ENCODE data around the gene ASTN2. TPM values are rescaled to one million over a fixed set of nuclear protein-coding genes. Genes with fewer than 3 reads are reported as not detected.
A peak's percentile ranks its signal among the peaks of the same experiment; 100 is the strongest.

ASTN2 gene
- total RNA-seq, 1 experiment from 2014 or later = 8.0 TPM

GRCh38 chr9:116494815-116495634 is 919.8 kb downstream of the ASTN2 start:
- 0 out of 2 replicates have a peak, but pooled peaks cover 2% of the 10 kb centered on the region for H3K9me3 ChIP-seq
- no peaks in the 10 kb centered on the region for H3K27me3 ChIP-seq
- no peak overlapping the region for H3K4me3 ChIP-seq
- no peak for DNase-seq
- no peaks in the 10 kb centered on the region for H3K36me3 ChIP-seq

DNA sequence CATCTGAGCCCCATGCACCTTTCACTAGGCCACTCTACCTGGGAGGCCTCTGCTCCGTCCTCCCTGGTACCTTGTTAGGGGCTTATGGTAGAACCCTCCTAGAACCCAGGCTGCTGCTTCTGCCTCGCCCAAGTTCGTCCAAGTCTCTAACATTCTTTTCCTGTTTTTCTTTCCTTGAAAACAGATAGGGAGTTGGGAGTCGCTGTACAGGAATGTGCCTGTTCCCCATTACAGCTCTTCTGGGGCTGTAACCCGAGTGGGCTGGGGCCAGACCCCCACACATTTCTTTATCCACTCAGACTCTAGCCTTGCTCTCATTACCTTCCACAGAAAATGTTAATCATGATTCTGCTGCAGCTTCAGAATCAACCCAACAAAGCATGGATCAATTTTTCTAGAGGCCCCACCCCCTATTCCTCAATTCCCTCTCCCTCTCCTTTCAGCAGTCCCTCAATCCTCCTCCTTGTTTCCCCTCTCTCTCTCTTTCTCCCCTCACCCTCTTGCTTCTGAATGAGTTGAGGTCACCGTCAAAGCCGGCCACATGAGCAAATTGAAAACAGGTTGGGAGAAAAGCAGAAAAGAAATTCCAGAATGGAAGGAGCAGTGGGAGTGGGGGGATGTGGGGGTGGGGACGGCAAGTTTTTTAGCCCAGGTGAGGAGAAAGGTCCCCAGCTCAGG is 921.5 kb downstream of the ASTN2 start:
- no peaks in the 10 kb centered on the region for H3K36me3 ChIP-seq
- no peak for DNase-seq
- no peak overlapping the region for H3K4me3 ChIP-seq
- 0 out of 2 replicates have a peak, but pooled peaks cover 2% of the 10 kb centered on the region for H3K9me3 ChIP-seq
- no peaks in the 10 kb centered on the region for H3K27me3 ChIP-seq

GRCh38 chr9:116491659-116492058 is 923.2 kb downstream of the ASTN2 start:
- no peak for DNase-seq
- 0 out of 2 replicates have a peak, but pooled peaks cover 2% of the 10 kb centered on the region for H3K9me3 ChIP-seq
- no peaks in the 10 kb centered on the region for H3K27me3 ChIP-seq
- H3K36me3 ChIP-seq = no peaks in the 10 kb centered on the region
- no peak overlapping the region for H3K4me3 ChIP-seq

DNA sequence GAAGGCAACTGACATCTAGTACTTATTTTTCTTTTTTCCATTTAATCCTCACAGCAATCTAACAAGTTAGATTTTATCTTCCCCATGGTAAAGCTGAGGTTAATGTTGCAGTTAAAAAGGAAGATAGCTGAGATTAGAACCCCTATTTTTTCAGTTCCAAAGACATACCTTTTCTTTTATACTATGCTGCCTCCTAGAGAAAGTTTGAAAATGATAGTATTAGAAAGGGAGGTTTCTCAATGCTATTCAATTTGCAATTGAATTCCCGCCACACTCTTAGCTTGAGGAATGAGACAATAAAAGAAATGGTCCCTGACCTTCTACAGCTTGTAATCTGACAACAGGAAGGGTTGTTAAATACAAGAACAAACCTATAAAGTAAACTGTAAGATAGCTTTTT is 923.6 kb downstream of the ASTN2 start:
- no peak overlapping the region for H3K4me3 ChIP-seq
- H3K36me3 ChIP-seq = no peaks in the 10 kb centered on the region
- H3K9me3 ChIP-seq = 0 out of 2 replicates have a peak, but pooled peaks cover 2% of the 10 kb centered on the region
- no peaks in the 10 kb centered on the region for H3K27me3 ChIP-seq
- DNase-seq = no peak

DNA sequence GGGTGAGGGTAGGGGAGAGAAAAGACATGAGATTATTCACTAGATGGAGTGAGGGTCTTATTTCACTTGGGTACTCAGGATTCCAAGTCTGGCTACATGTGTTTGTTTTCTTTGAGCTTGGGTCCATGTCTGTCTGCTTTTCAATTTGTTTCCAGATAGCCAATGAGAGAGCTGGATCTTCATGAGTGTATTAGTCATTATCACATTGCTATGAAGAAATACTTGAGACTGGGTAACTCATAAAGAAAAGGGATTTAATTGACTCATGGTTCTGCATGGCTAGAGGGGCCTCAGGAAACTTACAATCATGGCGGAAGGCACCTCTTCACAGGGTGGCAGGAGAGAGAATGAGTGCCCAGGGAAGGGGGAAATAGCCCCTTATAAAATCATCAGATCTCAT is 924.5 kb downstream of the ASTN2 start:
- no peak for DNase-seq

DNA sequence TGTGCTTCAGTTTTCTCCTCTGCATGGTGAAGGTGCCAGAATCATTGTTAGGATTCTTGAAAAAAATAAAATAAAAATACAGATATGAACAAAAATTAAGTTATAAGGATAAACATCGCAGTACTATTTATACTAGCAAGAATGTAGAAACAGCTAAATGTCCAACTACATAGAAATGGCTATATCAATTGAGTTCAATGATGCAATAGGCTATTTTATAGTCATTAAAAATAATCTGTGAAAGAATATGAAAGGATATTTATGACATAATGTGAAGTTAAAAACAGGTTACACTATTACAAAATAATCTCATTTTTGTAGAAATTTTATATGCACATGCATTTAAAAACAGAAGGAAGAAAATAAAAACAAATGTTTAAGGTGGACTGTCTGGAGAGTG is 926.5 kb downstream of the ASTN2 start:
- Histone ChIP-seq H3K27me3 (no peaks in the 10 kb centered on the region), H3K9me3 (no peaks in the 10 kb centered on the region), H3K36me3 (no peaks in the 10 kb centered on the region), H3K4me3 (no peak overlapping the region)
- DNase-seq = no peak

More for the DNA sequence above, 924.5 kb downstream of the ASTN2 start:
- H3K4me3 ChIP-seq = no peak overlapping the region
- H3K36me3 ChIP-seq = no peaks in the 10 kb centered on the region
- 0 out of 2 replicates have a peak, but pooled peaks cover 2% of the 10 kb centered on the region for H3K9me3 ChIP-seq
- no peaks in the 10 kb centered on the region for H3K27me3 ChIP-seq

- no peak for DNase-seq
- Histone ChIP-seq H3K4me3 (no peak overlapping the region), H3K36me3 (no peaks in the 10 kb centered on the region), H3K27me3 (no peaks in the 10 kb centered on the region), H3K9me3 (no peaks in the 10 kb centered on the region)
Observed at GRCh38 chr9:116484492-116485061, 930.3 kb downstream of the ASTN2 start.

DNA sequence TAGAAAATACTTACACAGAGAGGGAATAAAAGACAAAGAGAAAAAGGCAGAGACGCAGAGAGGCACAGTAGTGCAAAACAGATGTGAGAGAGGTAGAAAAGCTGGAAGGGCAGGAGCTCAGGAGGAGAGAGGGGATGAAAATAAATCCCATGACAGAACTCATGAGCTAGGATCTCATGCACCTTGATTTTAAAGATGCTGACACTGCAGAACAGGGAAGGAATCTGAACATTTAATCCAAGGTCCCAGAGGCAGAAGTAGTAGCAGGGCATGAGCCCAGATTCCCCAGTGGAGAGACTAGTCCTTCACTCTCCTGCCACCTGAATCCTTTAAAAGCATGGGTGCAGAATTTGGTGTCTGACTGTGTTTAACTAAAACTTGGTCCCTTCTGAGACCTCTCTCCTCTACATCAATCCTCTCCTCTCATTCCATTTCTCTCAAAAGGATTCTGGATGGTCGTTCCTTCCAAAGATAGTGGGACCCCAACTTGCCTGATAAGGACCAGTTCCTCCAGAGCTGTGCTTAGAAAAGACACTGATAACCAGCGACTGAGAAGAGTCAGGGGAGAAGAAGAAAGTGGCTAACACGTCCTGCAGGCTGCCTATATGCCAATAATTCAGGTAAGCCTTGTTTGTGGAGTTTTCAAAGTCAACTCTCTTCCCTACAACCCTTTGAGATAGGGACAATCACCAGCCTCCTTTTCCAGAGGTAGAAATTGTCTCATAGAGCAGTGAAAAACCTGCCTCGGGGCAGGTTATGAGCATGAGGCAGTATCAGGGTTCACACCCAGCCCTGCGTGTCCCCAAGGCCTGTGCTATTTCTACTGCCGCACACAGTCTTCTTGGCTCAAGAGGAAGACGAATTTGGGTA is 931.0 kb downstream of the ASTN2 start:
- no peaks in the 10 kb centered on the region for H3K27me3 ChIP-seq
- H3K4me3 ChIP-seq = no peak overlapping the region
- H3K9me3 ChIP-seq = no peaks in the 10 kb centered on the region
- no peaks in the 10 kb centered on the region for H3K36me3 ChIP-seq
- DNase-seq = no peak

DNA sequence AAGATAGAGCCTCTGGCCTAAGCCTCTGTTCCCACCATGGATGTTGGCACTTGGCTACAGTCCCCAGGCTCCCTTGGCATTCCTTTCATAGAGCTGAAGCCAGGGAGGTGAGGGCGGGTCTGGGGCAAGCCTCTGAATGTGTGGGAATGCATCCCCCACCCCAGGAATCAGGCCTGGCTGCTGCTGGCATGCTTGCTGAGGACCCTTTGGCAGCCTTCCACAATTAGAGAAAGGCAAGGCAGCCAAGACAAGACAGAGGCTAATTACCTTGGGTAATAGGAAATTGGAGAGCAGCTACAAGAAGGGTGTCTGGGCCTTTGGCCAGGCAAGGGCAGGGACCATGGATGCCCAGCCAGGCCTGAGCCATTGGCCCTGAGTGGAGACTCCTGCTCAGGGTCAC is 932.1 kb downstream of the ASTN2 start:
- H3K9me3 ChIP-seq = no peaks in the 10 kb centered on the region
- no peak overlapping the region for H3K4me3 ChIP-seq
- H3K27me3 ChIP-seq = no peaks in the 10 kb centered on the region
- peak; percentile 29 for DNase-seq
- H3K36me3 ChIP-seq = no peaks in the 10 kb centered on the region

GRCh38 chr9:116480700-116481099 is 934.2 kb downstream of the ASTN2 start:
- Histone ChIP-seq H3K9me3 (no peaks in the 10 kb centered on the region), H3K4me3 (no peak overlapping the region), H3K36me3 (no peaks in the 10 kb centered on the region), H3K27me3 (no peaks in the 10 kb centered on the region)
- DNase-seq = no peak

DNA sequence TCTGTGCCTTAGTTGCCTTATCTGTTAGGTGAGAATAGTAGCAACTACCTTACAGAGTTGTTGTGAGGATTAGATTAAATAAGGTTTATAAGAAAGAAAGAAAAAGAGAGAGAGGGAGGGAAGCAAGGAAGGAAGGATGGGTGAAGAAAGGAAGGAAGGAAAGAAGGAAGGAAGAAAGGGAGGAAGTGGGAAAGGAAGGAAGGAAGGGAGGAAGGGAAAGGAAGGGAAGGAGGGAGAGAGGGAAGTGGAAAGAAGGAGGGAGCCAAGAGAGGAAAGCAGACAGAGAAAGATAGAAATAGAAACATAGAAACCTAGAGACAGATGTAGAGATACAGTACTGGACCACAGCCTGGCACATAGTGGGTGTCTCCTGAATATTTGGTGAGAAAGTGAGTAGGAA is 934.9 kb downstream of the ASTN2 start:
- H3K27me3 ChIP-seq = no peaks in the 10 kb centered on the region
- H3K4me3 ChIP-seq = no peak overlapping the region
- H3K9me3 ChIP-seq = no peaks in the 10 kb centered on the region
- H3K36me3 ChIP-seq = no peaks in the 10 kb centered on the region
- DNase-seq = no peak

GRCh38 chr9:116479056-116479544 is 935.8 kb downstream of the ASTN2 start:
- peak; percentile 14 for DNase-seq
- H3K36me3 ChIP-seq = no peaks in the 10 kb centered on the region
- H3K4me3 ChIP-seq = no peak overlapping the region
- no peaks in the 10 kb centered on the region for H3K27me3 ChIP-seq
- H3K9me3 ChIP-seq = no peaks in the 10 kb centered on the region

- Histone ChIP-seq H3K27me3 (no peaks in the 10 kb centered on the region), H3K4me3 (no peak overlapping the region), H3K36me3 (no peaks in the 10 kb centered on the region), H3K9me3 (no peaks in the 10 kb centered on the region)
- no peak for DNase-seq
Observed at GRCh38 chr9:116477584-116478141, 937.2 kb downstream of the ASTN2 start.

GRCh38 chr9:116476935-116477381 is 937.9 kb downstream of the ASTN2 start:
- H3K9me3 ChIP-seq = no peaks in the 10 kb centered on the region
- no peak for DNase-seq
- H3K27me3 ChIP-seq = no peaks in the 10 kb centered on the region
- no peaks in the 10 kb centered on the region for H3K36me3 ChIP-seq
- H3K4me3 ChIP-seq = no peak overlapping the region

- DNase-seq = no peak
- Histone ChIP-seq H3K36me3 (no peaks in the 10 kb centered on the region), H3K9me3 (no peaks in the 10 kb centered on the region), H3K4me3 (no peak overlapping the region), H3K27me3 (no peaks in the 10 kb centered on the region)
Observed at GRCh38 chr9:116476002-116476401, 938.9 kb downstream of the ASTN2 start.

GRCh38 chr9:116475201-116475600 is 939.7 kb downstream of the ASTN2 start:
- H3K36me3 ChIP-seq = no peaks in the 10 kb centered on the region
- DNase-seq = peak; percentile 22
- H3K9me3 ChIP-seq = no peaks in the 10 kb centered on the region
- no peaks in the 10 kb centered on the region for H3K27me3 ChIP-seq
- no peak overlapping the region for H3K4me3 ChIP-seq
